ENCODE results near the gene LRBA.
"Not testable (repeated sequence)": the region's sequence is repeated elsewhere in the genome, so short reads cannot be mapped to it uniquely, and the experiment has no call there.

The LRBA gene

DNA sequence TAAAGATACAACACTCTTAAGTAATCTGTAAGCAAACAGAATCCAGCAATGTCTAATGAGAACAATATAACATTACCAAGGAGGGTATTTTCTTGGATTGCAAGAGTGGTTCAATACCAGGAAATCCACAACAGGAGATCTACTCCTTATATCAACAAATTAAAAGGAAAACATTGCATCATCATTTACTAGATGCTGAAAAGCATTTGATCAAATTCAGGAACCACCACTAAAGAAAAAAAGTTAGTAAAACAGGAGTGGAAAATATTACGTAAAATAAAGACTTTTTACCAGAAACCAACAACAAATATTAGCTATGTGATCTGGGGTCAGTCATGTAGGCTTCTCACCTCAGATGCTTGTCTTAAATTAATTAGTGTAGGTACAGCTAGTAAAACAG lies 499.9 kb downstream of the LRBA start:
- H3F3A ChIP-seq (ENCODE audit: insufficient read depth, low read length), result no peaks in the 10 kb centered on the region
- H3K9me2 ChIP-seq (ENCODE audit: low read depth, low read length), result no peaks in the 10 kb centered on the region
- H4K20me1 ChIP-seq (ENCODE audit: insufficient read depth, low read length), result no peaks in the 10 kb centered on the region
- TF ChIP-seq CTCF (IDR thresholded peaks at IDR 0.05; ENCODE audit: low read length), result no peak
- no peak for TF ChIP-seq EZH2 (IDR thresholded peaks at IDR 0.05; ENCODE audit: borderline replicate concordance, low read length)
- H3K9me3 ChIP-seq (ENCODE audit: low read length), result no peaks in the 10 kb centered on the region
- H3K9ac ChIP-seq (ENCODE audit: low read length), result no peak overlapping the region
- H3K4me3 ChIP-seq (ENCODE audit: low read depth, low read length, poor library complexity, severe bottlenecking), result no peak overlapping the region
- no peak overlapping the region for H3K27ac ChIP-seq (ENCODE audit: low read depth, low read length, poor library complexity, severe bottlenecking)
- H3K79me2 ChIP-seq (ENCODE audit: insufficient read depth, low read length), result no peaks in the 10 kb centered on the region
- H3K27me3 ChIP-seq (ENCODE audit: insufficient read depth, low read length), result no peaks in the 10 kb centered on the region
- H2AFZ ChIP-seq (ENCODE audit: low read length), result no peak overlapping the region
- H3K4me1 ChIP-seq (ENCODE audit: insufficient read depth, low read length, severe bottlenecking), result no peaks in the 10 kb centered on the region
- no peaks in the 10 kb centered on the region for H3K36me3 ChIP-seq (ENCODE audit: insufficient read depth, low read length)
- H3K4me2 ChIP-seq (ENCODE audit: low read length), result no peak overlapping the region

DNA sequence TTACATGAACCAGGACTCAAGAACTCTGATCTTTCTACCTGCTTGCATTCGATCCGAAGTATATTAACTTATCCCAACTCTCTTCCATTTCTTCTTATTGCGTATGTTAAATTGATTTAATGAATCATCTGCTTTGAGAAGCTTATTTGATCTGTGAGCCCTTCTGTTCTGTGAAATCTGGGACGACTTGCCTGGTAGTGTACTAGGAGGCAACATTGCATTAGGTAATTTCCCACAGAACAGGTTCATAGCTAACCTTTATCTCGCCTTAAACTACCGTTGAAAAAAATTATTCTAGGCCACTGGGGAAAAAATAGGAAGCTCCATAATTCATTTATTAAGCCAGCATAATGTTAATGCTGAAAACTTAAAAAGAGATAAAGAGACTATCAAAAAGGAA lies 500.4 kb downstream of the LRBA start:
- no peak overlapping the region for H3K27ac ChIP-seq (ENCODE audit: low read depth, low read length, poor library complexity, severe bottlenecking)
- H3K27me3 ChIP-seq (ENCODE audit: insufficient read depth, low read length), result no peaks in the 10 kb centered on the region
- no peak overlapping the region for H3K9ac ChIP-seq (ENCODE audit: low read length)
- no peak overlapping the region for H3K4me2 ChIP-seq (ENCODE audit: low read length)
- H3K9me2 ChIP-seq (ENCODE audit: low read depth, low read length), result no peaks in the 10 kb centered on the region
- H4K20me1 ChIP-seq (ENCODE audit: insufficient read depth, low read length), result no peaks in the 10 kb centered on the region
- no peaks in the 10 kb centered on the region for H3K36me3 ChIP-seq (ENCODE audit: insufficient read depth, low read length)
- H3K9me3 ChIP-seq (ENCODE audit: low read length), result no peaks in the 10 kb centered on the region
- no peak for TF ChIP-seq EZH2 (IDR thresholded peaks at IDR 0.05; ENCODE audit: borderline replicate concordance, low read length)
- TF ChIP-seq CTCF (IDR thresholded peaks at IDR 0.05; ENCODE audit: low read length), result no peak
- H3K4me1 ChIP-seq (ENCODE audit: insufficient read depth, low read length, severe bottlenecking), result no peaks in the 10 kb centered on the region
- H2AFZ ChIP-seq (ENCODE audit: low read length), result no peak overlapping the region
- H3F3A ChIP-seq (ENCODE audit: insufficient read depth, low read length), result no peaks in the 10 kb centered on the region
- H3K4me3 ChIP-seq (ENCODE audit: low read depth, low read length, poor library complexity, severe bottlenecking), result no peak overlapping the region
- H3K79me2 ChIP-seq (ENCODE audit: insufficient read depth, low read length), result no peaks in the 10 kb centered on the region

- Histone ChIP-seq H4K20me1 (ENCODE audit: insufficient read depth, low read length) (no peaks in the 10 kb centered on the region), H3K27me3 (ENCODE audit: insufficient read depth, low read length) (no peaks in the 10 kb centered on the region), H3K4me3 (ENCODE audit: low read depth, low read length, poor library complexity, severe bottlenecking) (no peak overlapping the region), H3K36me3 (ENCODE audit: insufficient read depth, low read length) (no peaks in the 10 kb centered on the region), H3K4me1 (ENCODE audit: insufficient read depth, low read length, severe bottlenecking) (no peaks in the 10 kb centered on the region), H3K9me2 (ENCODE audit: low read depth, low read length) (no peaks in the 10 kb centered on the region), H3K9me3 (ENCODE audit: low read length) (no peaks in the 10 kb centered on the region), H3K79me2 (ENCODE audit: insufficient read depth, low read length) (no peaks in the 10 kb centered on the region), H2AFZ (ENCODE audit: low read length) (no peak overlapping the region), H3F3A (ENCODE audit: insufficient read depth, low read length) (no peaks in the 10 kb centered on the region), H3K27ac (ENCODE audit: low read depth, low read length, poor library complexity, severe bottlenecking) (no peak overlapping the region), H3K4me2 (ENCODE audit: low read length) (no peak overlapping the region), H3K9ac (ENCODE audit: low read length) (no peak overlapping the region)
- no peak for TF ChIP-seq CTCF (IDR thresholded peaks at IDR 0.05; ENCODE audit: low read length)
- no peak for TF ChIP-seq EZH2 (IDR thresholded peaks at IDR 0.05; ENCODE audit: borderline replicate concordance, low read length)
Measured at GRCh38 chr4:150510176-150510865, 504.8 kb downstream of the LRBA start.

- H3K79me2 ChIP-seq (ENCODE audit: insufficient read depth, low read length); H3F3A ChIP-seq (ENCODE audit: insufficient read depth, low read length): not testable (repeated sequence)
Measured at GRCh38 chr4:150507656-150508055, 507.4 kb downstream of the LRBA start.

More at GRCh38 chr4:150507656-150508055, 507.4 kb downstream of the LRBA start:
- not testable (repeated sequence) for H3K9me2 ChIP-seq (ENCODE audit: low read depth, low read length); H2AFZ ChIP-seq (ENCODE audit: low read length); H3K9me3 ChIP-seq (ENCODE audit: low read length); H3K4me2 ChIP-seq (ENCODE audit: low read length); H3K27ac ChIP-seq (ENCODE audit: low read depth, low read length, poor library complexity, severe bottlenecking); H3K4me3 ChIP-seq (ENCODE audit: low read depth, low read length, poor library complexity, severe bottlenecking); H3K9ac ChIP-seq (ENCODE audit: low read length); H3K4me1 ChIP-seq (ENCODE audit: insufficient read depth, low read length, severe bottlenecking); H3K27me3 ChIP-seq (ENCODE audit: insufficient read depth, low read length); H4K20me1 ChIP-seq (ENCODE audit: insufficient read depth, low read length); H3K36me3 ChIP-seq (ENCODE audit: insufficient read depth, low read length)

All from OCI-LY1 (cell line).